Measurements from ENCODE around the gene LHX3.

LHX3 gene

GRCh38 chr9:136209786-136210185 lies 4.9 kb upstream of the LHX3 start:
- DNase-seq: no peak
- peaks cover 7% of the 10 kb centered on the region for H3K4me1 Mint-ChIP-seq
- peaks cover 25% of the 10 kb centered on the region for H3K27me3 Mint-ChIP-seq (ENCODE audit: low read depth, poor library complexity)
- no peak overlapping the region for H3K27ac Mint-ChIP-seq
- peaks cover 5% of the 10 kb centered on the region for H3K9me3 Mint-ChIP-seq
- H3K36me3 Mint-ChIP-seq (ENCODE audit: low read depth): peaks cover 41% of the 10 kb centered on the region
- H3K4me3 Mint-ChIP-seq: no peak overlapping the region
- no peak for TF ChIP-seq CTCF (IDR thresholded peaks at IDR 0.05)

DNA sequence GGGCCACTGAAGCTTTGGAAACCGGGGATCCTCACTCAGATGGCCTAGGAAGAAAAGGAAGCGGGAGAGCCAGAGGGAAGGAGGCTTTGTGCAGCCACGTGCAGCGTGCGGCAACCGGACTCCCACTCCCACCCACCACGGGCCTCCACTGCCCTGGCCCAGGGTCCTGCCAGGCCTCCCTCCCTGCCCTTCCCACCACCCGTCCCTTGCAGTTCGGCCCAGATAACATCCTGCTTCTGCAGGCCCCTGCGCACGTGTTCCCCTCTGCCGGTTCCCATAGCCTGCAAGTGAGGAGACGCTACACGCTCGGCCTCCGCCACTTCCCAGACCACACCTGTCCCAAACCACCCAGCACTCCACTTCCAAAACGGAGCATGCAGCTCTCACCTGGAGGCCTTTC lies 4.3 kb upstream of the LHX3 start:
- H3K36me3 Mint-ChIP-seq (ENCODE audit: low read depth): peaks cover 36% of the 10 kb centered on the region
- H3K4me3 Mint-ChIP-seq: no peak overlapping the region

DNA sequence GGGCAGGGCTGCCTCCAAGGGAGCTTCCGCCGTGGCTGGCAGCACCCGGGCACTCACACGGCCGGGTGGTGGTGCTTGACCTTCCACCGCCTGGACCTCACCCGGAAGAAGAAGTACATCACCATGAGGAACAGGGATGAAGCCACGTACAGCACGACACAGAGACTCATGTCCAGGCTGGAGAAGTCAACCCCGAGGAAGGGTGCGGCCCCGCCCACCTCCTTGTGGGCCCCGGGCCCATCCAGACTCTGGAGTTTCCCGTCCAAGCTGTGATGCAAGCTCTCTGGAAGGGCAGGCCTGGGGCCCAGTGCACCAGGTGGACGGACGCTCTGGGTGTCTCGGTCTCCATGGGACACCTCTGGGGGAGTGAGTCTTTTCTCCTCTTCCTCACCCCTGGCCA lies 3.7 kb upstream of the LHX3 start:
- TF ChIP-seq CTCF (IDR thresholded peaks at IDR 0.05): no peak
- Mint-ChIP-seq H3K9me3 (peaks cover 2% of the 10 kb centered on the region), H3K27me3 (ENCODE audit: low read depth, poor library complexity) (peaks cover 36% of the 10 kb centered on the region), H3K36me3 (ENCODE audit: low read depth) (peaks cover 30% of the 10 kb centered on the region), H3K27ac (no peak overlapping the region), H3K4me1 (peaks cover 7% of the 10 kb centered on the region), H3K4me3 (no peak overlapping the region)
- DNase-seq: no peak

More for the DNA sequence above, 4.3 kb upstream of the LHX3 start:
- Mint-ChIP-seq H3K9me3 (peaks cover 5% of the 10 kb centered on the region), H3K27ac (no peak overlapping the region), H3K4me1 (peaks cover 7% of the 10 kb centered on the region), H3K27me3 (ENCODE audit: low read depth, poor library complexity) (peaks cover 30% of the 10 kb centered on the region)
- no peak for DNase-seq
- TF ChIP-seq CTCF (IDR thresholded peaks at IDR 0.05): no peak

DNA sequence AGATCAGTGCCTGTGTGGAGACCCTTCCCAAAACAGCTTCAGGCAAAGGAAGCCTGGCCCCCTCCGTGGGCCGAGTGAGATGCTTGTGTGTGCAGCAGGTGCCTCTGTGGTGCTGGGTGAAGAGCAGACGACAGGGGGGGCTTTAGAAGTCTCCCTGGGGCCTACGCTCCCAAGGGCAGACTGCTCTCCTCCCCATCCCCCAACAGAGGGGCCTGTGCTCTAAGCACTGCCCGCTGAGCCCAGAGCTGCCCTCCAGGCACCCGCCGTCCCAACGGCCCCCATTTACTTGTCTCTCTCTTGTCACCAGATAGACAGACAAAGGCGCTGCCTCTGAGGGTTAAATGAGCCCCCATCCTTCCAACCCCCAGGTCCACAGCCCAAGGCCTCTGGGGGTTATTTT lies 2.7 kb upstream of the LHX3 start:
- peaks cover 7% of the 10 kb centered on the region for H3K4me1 Mint-ChIP-seq
- H3K9me3 Mint-ChIP-seq: no peaks in the 10 kb centered on the region
- H3K27ac Mint-ChIP-seq: no peak overlapping the region
- peaks cover 47% of the 10 kb centered on the region for H3K27me3 Mint-ChIP-seq (ENCODE audit: low read depth, poor library complexity)
- DNase-seq: no peak
- peaks cover 20% of the 10 kb centered on the region for H3K36me3 Mint-ChIP-seq (ENCODE audit: low read depth)
- H3K4me3 Mint-ChIP-seq: no peak overlapping the region
- no peak for TF ChIP-seq CTCF (IDR thresholded peaks at IDR 0.05)

- peaks cover 7% of the 10 kb centered on the region for H3K4me1 Mint-ChIP-seq
- no peak for TF ChIP-seq CTCF (IDR thresholded peaks at IDR 0.05)
- DNase-seq: no peak
- peaks cover 55% of the 10 kb centered on the region for H3K27me3 Mint-ChIP-seq (ENCODE audit: low read depth, poor library complexity)
- H3K36me3 Mint-ChIP-seq (ENCODE audit: low read depth): peaks cover 15% of the 10 kb centered on the region
- H3K9me3 Mint-ChIP-seq: no peaks in the 10 kb centered on the region
- H3K4me3 Mint-ChIP-seq: no peak overlapping the region
- no peak overlapping the region for H3K27ac Mint-ChIP-seq
These were observed 1.8 kb upstream of the LHX3 start for GRCh38 chr9:136206602-136207275.

DNA sequence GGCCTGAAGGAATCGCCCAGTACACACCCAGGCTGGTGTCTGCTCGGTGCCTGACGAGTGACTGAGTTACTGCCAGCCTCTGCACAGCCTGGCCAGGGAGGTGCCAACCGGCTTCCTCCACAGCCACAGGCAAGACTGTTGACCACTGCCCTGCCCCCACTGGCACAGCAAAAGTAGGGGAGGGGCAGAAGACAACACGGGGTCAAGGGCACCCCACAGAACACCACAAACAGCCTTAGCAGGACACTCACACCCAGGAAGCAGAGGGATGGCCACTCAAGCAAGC lies 722 bp upstream of the LHX3 start:
- Mint-ChIP-seq H3K4me1 (peaks cover 7% of the 10 kb centered on the region), H3K4me3 (no peak overlapping the region), H3K36me3 (ENCODE audit: low read depth) (peaks cover 15% of the 10 kb centered on the region), H3K9me3 (no peaks in the 10 kb centered on the region), H3K27ac (no peak overlapping the region), H3K27me3 (ENCODE audit: low read depth, poor library complexity) (peaks cover 66% of the 10 kb centered on the region)
- DNase-seq: no peak
- TF ChIP-seq CTCF (IDR thresholded peaks at IDR 0.05): no peak
